ENCODE data around the gene SEC16B. TPM values are rescaled to one million over a fixed set of nuclear protein-coding genes. Genes with fewer than 3 reads are reported as not detected.

SEC16B gene
- total RNA-seq, result 1.2 and 4.4 TPM in 2 replicates

- DNase-seq, result no peak
These were observed at the start of gene SEC16B for GRCh38 chr1:177969825-177970371. Gene SEC16B (minus strand): TSS chr1:177970058. CDS start chr1:177967981, 2,077 bp downstream.

GRCh38 chr1:178019622-178020021 lies 49.8 kb upstream of the SEC16B start:
- no peak for DNase-seq

- DNase-seq, result no peak
These were observed 49.4 kb upstream of the SEC16B start for GRCh38 chr1:178019208-178019607.

GRCh38 chr1:178017517-178017916 lies 47.7 kb upstream of the SEC16B start:
- DNase-seq, result no peak

GRCh38 chr1:178011864-178012503 lies 42.1 kb upstream of the SEC16B start:
- DNase-seq, result no peak

- peak; percentile 89 for DNase-seq
These were observed 41.6 kb upstream of the SEC16B start for GRCh38 chr1:178011465-178011828.

GRCh38 chr1:178010674-178011464 lies 41.0 kb upstream of the SEC16B start:
- DNase-seq, result peak; percentile 56

- DNase-seq, result no peak
These were observed 36.2 kb upstream of the SEC16B start for GRCh38 chr1:178006043-178006442.

- DNase-seq, result no peak
These were observed 35.6 kb upstream of the SEC16B start for GRCh38 chr1:178005450-178005849.

- DNase-seq, result peak; percentile 26
These were observed 35.1 kb upstream of the SEC16B start for GRCh38 chr1:178004926-178005391.

- DNase-seq, result no peak
These were observed 29.1 kb upstream of the SEC16B start for GRCh38 chr1:177998696-177999631.

- DNase-seq, result no peak
These were observed 27.1 kb upstream of the SEC16B start for GRCh38 chr1:177996957-177997356.

GRCh38 chr1:177995369-177995768 lies 25.5 kb upstream of the SEC16B start:
- DNase-seq, result no peak

- DNase-seq, result peak; percentile 25
These were observed 16.4 kb upstream of the SEC16B start for GRCh38 chr1:177986281-177986680.

GRCh38 chr1:177984761-177985160 lies 14.9 kb upstream of the SEC16B start:
- no peak for DNase-seq

- peak; percentile 9 for DNase-seq
These were observed 14.3 kb upstream of the SEC16B start for GRCh38 chr1:177984136-177984525.

GRCh38 chr1:177983482-177984135 lies 13.8 kb upstream of the SEC16B start:
- no peak for DNase-seq

- no peak for DNase-seq
These were observed 13.2 kb upstream of the SEC16B start for GRCh38 chr1:177983077-177983476.

- DNase-seq, result no peak
These were observed 11.3 kb upstream of the SEC16B start for GRCh38 chr1:177981200-177981599.

GRCh38 chr1:177979272-177979671 lies 9.4 kb upstream of the SEC16B start:
- no peak for DNase-seq

- no peak for DNase-seq
These were observed 8.7 kb upstream of the SEC16B start for GRCh38 chr1:177978530-177978929.

GRCh38 chr1:177977141-177977540 lies 7.3 kb upstream of the SEC16B start:
- no peak for DNase-seq

All from dermis blood vessel endothelial cell (primary cell).